Heart right ventricle (tissue), 16 donors: ENCODE measurements around the gene PTGS1. TPM values are rescaled to one million over a fixed set of nuclear protein-coding genes. Genes with fewer than 3 reads are reported as not detected.

ENCODE experiments used
- ATAC-seq, 8 donors: fragments of 200-7000 bp; cut with Tn5 transposase; one replicate each; pipeline ENCODE4 v1.9.1; 2020; ENCODE audit warnings: mild to moderate bottlenecking in 8 of 8, moderate library complexity in 8 of 8, moderate number of reproducible peaks in 1 of 8
- DNase-seq, 2 donors: peaks; one replicate each; pipeline ENCODE4 v3.0.0-alpha.2; 2020
- H3K27ac ChIP-seq, 10 donors: fragments of 200-600 bp; sonication (generic) in 2 of 10; one replicate each; pipeline versions ENCODE4 v1.5.0 to v1.8.0; 2020 to 2022; ENCODE audit warnings: mild to moderate bottlenecking in 3 of 10
- H3K27me3 ChIP-seq, 7 donors: fragments of 200-600 bp; one replicate each; pipeline ENCODE4 v1.8.0; 2021 to 2022; ENCODE audit warnings: mild to moderate bottlenecking in 2 of 7
- H3K36me3 ChIP-seq, 9 donors: fragments of 200-600 bp; sonication (generic) in 1 of 9; one replicate each; pipeline versions ENCODE4 v1.5.0 to v1.8.0; 2020 to 2022; ENCODE audit warnings: mild to moderate bottlenecking in 2 of 9
- H3K4me1 ChIP-seq, 9 donors: fragments of 200-600 bp; sonication (generic) in 1 of 9; one replicate each; pipeline versions ENCODE4 v1.5.0 to v1.8.0; 2020 to 2022; ENCODE audit warnings: mild to moderate bottlenecking in 4 of 9
- H3K4me3 ChIP-seq, 10 donors: fragments of 200-600 bp; sonication (generic) in 2 of 10; one replicate each; pipeline versions ENCODE4 v1.5.0 to v1.8.0; 2020 to 2022; ENCODE audit warnings: mild to moderate bottlenecking in 7 of 10, moderate library complexity in 2 of 10
- H3K9me3 ChIP-seq, 11 donors: fragments of 200-600 bp in 10 of 11; sonication (generic) in 2 of 11; one replicate each; pipeline versions ENCODE4 v1.5.0 to v1.8.0; 2013 to 2022; ENCODE audit warnings: mild to moderate bottlenecking in 2 of 11, control low read depth in 1 of 11, moderate library complexity in 1 of 11
- WGBS, 2 donors: extraction: QIAGEN DNeasy Blood & Tissue Kit; methylation state at CpG; one replicate each; pipeline ENCODE4 v1.1.7; 2013; ENCODE audit warnings: inconsistent platforms in 1 of 2; 5-methylcytosine and 5-hydroxymethylcytosine counted together
- intact Hi-C, 10 donors: fragments of 100-400 bp; cut with DNase I; formaldehyde crosslinking; loops; one replicate each; pipeline versions ENCODE4 v1.11.1 to v1.14.2; 2022
- polyA plus RNA-seq, 2 donors: library from polyadenylated mRNA; stranded (reverse); fragments of 200-250 nt; gene quantifications; one replicate each; pipeline ENCODE4 v1.2.3, GENCODE V29; 2013
- total RNA-seq, 10 donors: library from RNA; stranded (reverse); fragmentation: NEBNext Ultra II Directional in 3 of 10; extraction: Animal tissue kit (Norgen Biotek cat#: 25700) in 3 of 10; gene quantifications; one replicate each; pipeline versions ENCODE4 v1.2.1 to v1.2.4, GENCODE V29; 2021 to 2023
- TF ChIP-seq, protein P1 (sequence below), 9 donors: fragments of 200-600 bp; sonication (generic) in 2 of 9; IDR thresholded peaks; one replicate each; pipeline versions ENCODE4 v1.5.0 to v1.8.0; 2021 to 2022; ENCODE audit warnings: antibody characterized with exemption in 9 of 9, mild to moderate bottlenecking in 5 of 9, moderate library complexity in 1 of 9
- donor health status: Arrhythmogenic right ventricular cardiomyopathy.
- donor health status: ischemic (EF 13 %, LVEDD 7.1; RV severe dilation, severe dysfunction).
- donor health status: healthy with polysubstance abuse.
- donor health status: DM: no; HTN: yes; CAD: no.
- donor health status: DM: no; HTN: no; CAD: no.
- donor health status: ischemic (EF 25% LVEDD 6.9; RV normal size, moderate dysfunction).
- donor health status: ischemic (EF 25% LVEDD 5.7; RV mildly dilated, moderate dysfunction).
- donor health status: healthy.
- donor health status: DM: yes; HTN: yes; CAD: no.
- donor health status: Ischemic cardiomyopathy.
- donor health status: ischemic (EF 35%, LVEDD 5.7; RV mildly dilated, moderate dysfunction).
- donor health status: nonischemic (EF 11% LVEDD 7.7; RV severe dilation, severe dysfunction).
- donor health status: DM: yes; HTN: yes; CAD: no.
- donor health status: PGD.
- donor health status: ischemic (EF 29% LVEDD 5.4; RV normal size, mild dysfunction).
- donor health status: nonischemic (EF 23%, LVEDD 6.1; RV moderate dilation, normal function).

Gene PTGS1
- total and polyA plus RNA-seq, 12 donors: 0.95 to 15.6 (median 3.2) TPM

DNA sequence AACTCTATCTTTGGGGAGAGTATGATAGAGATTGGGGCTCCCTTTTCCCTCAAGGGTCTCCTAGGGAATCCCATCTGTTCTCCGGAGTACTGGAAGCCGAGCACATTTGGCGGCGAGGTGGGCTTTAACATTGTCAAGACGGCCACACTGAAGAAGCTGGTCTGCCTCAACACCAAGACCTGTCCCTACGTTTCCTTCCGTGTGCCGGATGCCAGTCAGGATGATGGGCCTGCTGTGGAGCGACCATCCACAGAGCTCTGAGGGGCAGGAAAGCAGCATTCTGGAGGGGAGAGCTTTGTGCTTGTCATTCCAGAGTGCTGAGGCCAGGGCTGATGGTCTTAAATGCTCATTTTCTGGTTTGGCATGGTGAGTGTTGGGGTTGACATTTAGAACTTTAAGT lies 21.5 kb downstream of the PTGS1 start:
- Histone ChIP-seq H3K36me3 (peaks cover 0 to 22% (median 0%) of the 10 kb centered on the region in 9 donors), H3K4me1 (peaks cover 0 to 34% (median 0%) of the 10 kb centered on the region in 9 donors), H3K4me3 (no peak overlapping the region), H3K27ac (no peak overlapping the region), H3K9me3 (no peaks in the 10 kb centered on the region), H3K27me3 (peaks cover 0 to 6% (median 0%) of the 10 kb centered on the region in 7 donors)
- no peak for DNase-seq
- intact Hi-C loops: no loop called here
- WGBS, 2 donors: 94 to 96% methylated on average over 9 of the region's 9 CpGs
- TF ChIP-seq, protein P1, sequence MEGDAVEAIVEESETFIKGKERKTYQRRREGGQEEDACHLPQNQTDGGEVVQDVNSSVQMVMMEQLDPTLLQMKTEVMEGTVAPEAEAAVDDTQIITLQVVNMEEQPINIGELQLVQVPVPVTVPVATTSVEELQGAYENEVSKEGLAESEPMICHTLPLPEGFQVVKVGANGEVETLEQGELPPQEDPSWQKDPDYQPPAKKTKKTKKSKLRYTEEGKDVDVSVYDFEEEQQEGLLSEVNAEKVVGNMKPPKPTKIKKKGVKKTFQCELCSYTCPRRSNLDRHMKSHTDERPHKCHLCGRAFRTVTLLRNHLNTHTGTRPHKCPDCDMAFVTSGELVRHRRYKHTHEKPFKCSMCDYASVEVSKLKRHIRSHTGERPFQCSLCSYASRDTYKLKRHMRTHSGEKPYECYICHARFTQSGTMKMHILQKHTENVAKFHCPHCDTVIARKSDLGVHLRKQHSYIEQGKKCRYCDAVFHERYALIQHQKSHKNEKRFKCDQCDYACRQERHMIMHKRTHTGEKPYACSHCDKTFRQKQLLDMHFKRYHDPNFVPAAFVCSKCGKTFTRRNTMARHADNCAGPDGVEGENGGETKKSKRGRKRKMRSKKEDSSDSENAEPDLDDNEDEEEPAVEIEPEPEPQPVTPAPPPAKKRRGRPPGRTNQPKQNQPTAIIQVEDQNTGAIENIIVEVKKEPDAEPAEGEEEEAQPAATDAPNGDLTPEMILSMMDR (IDR thresholded peaks at IDR 0.05): no peak
- ATAC-seq: no peak

DNA sequence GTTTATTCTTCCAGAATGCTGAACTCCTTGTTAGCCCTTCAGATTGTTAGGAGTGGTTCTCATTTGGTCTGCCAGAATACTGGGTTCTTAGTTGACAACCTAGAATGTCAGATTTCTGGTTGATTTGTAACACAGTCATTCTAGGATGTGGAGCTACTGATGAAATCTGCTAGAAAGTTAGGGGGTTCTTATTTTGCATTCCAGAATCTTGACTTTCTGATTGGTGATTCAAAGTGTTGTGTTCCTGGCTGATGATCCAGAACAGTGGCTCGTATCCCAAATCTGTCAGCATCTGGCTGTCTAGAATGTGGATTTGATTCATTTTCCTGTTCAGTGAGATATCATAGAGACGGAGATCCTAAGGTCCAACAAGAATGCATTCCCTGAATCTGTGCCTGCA lies 21.9 kb downstream of the PTGS1 start:
- Histone ChIP-seq H3K4me3 (no peak overlapping the region), H3K4me1 (peaks cover 0 to 34% (median 0%) of the 10 kb centered on the region in 9 donors), H3K36me3 (peaks cover 0 to 18% (median 0%) of the 10 kb centered on the region in 9 donors), H3K27ac (peak overlapping the region in 1 of 10 donors; percentile 75), H3K9me3 (no peaks in the 10 kb centered on the region), H3K27me3 (peaks cover 0 to 6% (median 0%) of the 10 kb centered on the region in 7 donors)
- intact Hi-C loops: no loop called here
- 64 to 73% methylated on average over 2 of the region's 2 CpGs for WGBS, 2 donors
- ATAC-seq (no peak), DNase-seq (no peak)
- TF ChIP-seq, protein P1 (IDR thresholded peaks at IDR 0.05): no peak

DNA sequence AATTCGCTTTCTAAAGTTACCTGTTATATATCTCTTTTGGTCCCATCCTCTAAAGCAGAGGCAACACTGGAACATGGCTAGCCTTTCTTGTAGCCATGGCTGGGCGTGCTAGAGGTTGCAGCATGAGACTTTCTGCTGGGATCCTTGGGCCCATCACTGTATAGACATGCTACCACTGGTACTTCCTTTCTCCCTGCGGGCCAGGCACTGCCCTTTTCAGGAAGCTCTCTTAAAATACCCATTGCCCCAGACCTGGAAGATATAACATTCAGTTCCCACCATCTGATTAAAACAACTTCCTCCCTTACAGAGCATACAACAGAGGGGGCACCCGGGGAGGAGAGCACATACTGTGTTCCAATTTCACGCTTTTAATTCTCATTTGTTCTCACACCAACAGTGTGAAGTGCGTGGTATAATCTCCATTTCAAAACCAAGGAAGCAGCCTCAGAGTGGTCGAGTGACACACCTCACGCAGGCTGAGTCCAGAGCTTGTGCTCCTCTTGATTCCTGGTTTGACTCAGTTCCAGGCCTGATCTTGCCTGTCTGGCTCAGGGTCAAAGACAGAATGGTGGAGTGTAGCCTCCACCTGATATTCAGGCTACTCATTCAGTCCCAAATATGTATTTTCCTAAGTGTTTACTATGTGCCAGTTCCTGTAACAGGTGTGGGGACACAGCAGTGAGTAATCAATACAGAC lies 22.6 kb downstream of the PTGS1 start:
- WGBS, 2 donors: 74 to 77% methylated on average over 8 of the region's 8 CpGs
- H3K9me3 ChIP-seq: no peaks in the 10 kb centered on the region
- intact Hi-C loops: no loop called here
- TF ChIP-seq, protein P1 (IDR thresholded peaks at IDR 0.05): no peak
- ATAC-seq: no peak
- no peak for DNase-seq
- peaks cover 0 to 6% (median 0%) of the 10 kb centered on the region in 7 donors for H3K27me3 ChIP-seq
- peaks cover 0 to 16% (median 0%) of the 10 kb centered on the region in 9 donors for H3K36me3 ChIP-seq
- no peak overlapping the region for H3K4me3 ChIP-seq
- peak overlapping the region in 8 of 10 donors; percentile 50 to 80 (median 64) for H3K27ac ChIP-seq
- H3K4me1 ChIP-seq: peaks cover 0 to 34% (median 0%) of the 10 kb centered on the region in 9 donors

DNA sequence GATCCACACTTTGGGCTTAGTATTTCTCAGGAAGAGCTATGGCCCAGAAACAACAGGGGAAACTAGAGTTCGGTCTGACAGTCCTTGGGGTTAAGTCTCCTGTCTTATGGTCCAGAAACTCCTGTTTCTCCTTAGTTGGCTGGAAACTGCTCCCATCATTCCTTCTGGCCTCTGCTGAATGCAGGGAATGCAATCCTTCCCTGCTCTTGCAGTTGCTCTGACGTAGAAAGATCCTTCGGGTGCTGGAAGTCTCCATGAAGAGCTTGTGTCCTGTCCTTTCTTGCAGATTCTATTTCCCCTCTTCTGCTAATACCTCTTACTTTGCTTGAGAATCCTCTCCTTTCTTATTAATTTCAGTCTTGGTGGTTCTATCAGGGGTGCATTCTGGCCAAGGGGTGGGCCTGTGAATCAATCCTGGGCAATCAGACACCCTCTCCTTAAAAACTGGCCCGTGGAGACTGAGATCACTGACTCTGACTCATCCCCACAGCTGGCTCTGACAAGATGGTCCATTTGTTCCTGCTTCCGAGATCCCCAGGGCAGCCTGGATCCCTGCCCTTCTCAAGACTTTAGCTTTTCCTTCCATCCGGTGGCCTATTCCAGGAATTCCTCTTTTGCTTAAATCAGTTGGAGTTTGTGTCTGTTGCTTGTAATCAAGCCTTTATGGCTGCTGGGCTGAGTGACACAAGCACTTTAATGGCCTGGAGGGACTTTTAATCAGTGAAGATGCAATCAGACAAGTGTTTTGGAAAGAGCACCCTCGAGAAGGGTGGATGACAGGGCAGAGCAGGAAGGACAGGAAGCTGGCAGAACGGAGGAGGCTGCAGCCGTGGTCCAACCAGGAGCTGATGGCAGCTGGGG lies 23.7 kb downstream of the PTGS1 start:
- Histone ChIP-seq H3K27me3 (peaks cover 0 to 6% (median 0%) of the 10 kb centered on the region in 7 donors), H3K36me3 (peaks cover 0 to 16% (median 0%) of the 10 kb centered on the region in 9 donors), H3K9me3 (peaks cover 0 to 4% (median 0%) of the 10 kb centered on the region in 11 donors), H3K27ac (peak overlapping the region in 8 of 10 donors; percentile 50 to 80 (median 64)), H3K4me3 (no peak overlapping the region), H3K4me1 (peaks cover 0 to 30% (median 0%) of the 10 kb centered on the region in 9 donors)
- TF ChIP-seq, protein P1 (IDR thresholded peaks at IDR 0.05): no peak
- 44 to 52% methylated on average over 9 of the region's 9 CpGs for WGBS, 2 donors
- DNase-seq (peak; percentile 35 to 59), ATAC-seq (peak; percentile 26 to 94 (median 86))
- intact Hi-C loops: no loop called here
